Activated naive CD4-positive, alpha-beta T cell treated with Interleukin-2 at 50 U/mL for 16 hours (primary cell): ENCODE results near the gene APH1B.

ENCODE experiments used
- DNase-seq: peaks from one replicate; pipeline ENCODE4 v3.0.0-alpha.2; 2020

APH1B gene

GRCh38 chr15:63254991-63255390 lies 22.4 kb upstream of the APH1B start:
- DNase-seq, result no peak

- DNase-seq, result no peak
Measured at GRCh38 chr15:63255489-63255990, 21.9 kb upstream of the APH1B start.

GRCh38 chr15:63256433-63257274 lies 20.8 kb upstream of the APH1B start:
- no peak for DNase-seq

- no peak for DNase-seq
Measured at GRCh38 chr15:63258658-63259057, 18.7 kb upstream of the APH1B start.

GRCh38 chr15:63260791-63261190 lies 16.6 kb upstream of the APH1B start:
- DNase-seq, result no peak

GRCh38 chr15:63261311-63261710 lies 16.1 kb upstream of the APH1B start:
- no peak for DNase-seq

GRCh38 chr15:63263519-63263918 lies 13.9 kb upstream of the APH1B start:
- DNase-seq, result no peak

GRCh38 chr15:63264688-63265293 lies 12.6 kb upstream of the APH1B start:
- no peak for DNase-seq

- DNase-seq, result no peak
Measured at GRCh38 chr15:63274427-63274826, 3.0 kb upstream of the APH1B start.

GRCh38 chr15:63276342-63277037 lies 915 bp upstream of the APH1B start:
- DNase-seq, result no peak

- DNase-seq, result no peak
Measured at GRCh38 chr15:63277893-63278456, 570 bp downstream of the APH1B start.

- DNase-seq, result no peak
Measured at GRCh38 chr15:63283126-63283525, 5.7 kb downstream of the APH1B start.

GRCh38 chr15:63284335-63284734 lies 6.9 kb downstream of the APH1B start:
- no peak for DNase-seq

- no peak for DNase-seq
Measured at GRCh38 chr15:63287109-63287508, 9.7 kb downstream of the APH1B start.

GRCh38 chr15:63288342-63288741 lies 10.9 kb downstream of the APH1B start:
- no peak for DNase-seq

- DNase-seq, result no peak
Measured at GRCh38 chr15:63288778-63289378, 11.5 kb downstream of the APH1B start.

- no peak for DNase-seq
Measured at GRCh38 chr15:63291507-63291906, 14.1 kb downstream of the APH1B start.

GRCh38 chr15:63292241-63292640 lies 14.8 kb downstream of the APH1B start:
- DNase-seq, result no peak

- no peak for DNase-seq
Measured at GRCh38 chr15:63292771-63293170, 15.4 kb downstream of the APH1B start.

GRCh38 chr15:63294359-63294758 lies 17.0 kb downstream of the APH1B start:
- no peak for DNase-seq

- DNase-seq, result no peak
Measured at GRCh38 chr15:63295341-63295740, 17.9 kb downstream of the APH1B start.

- no peak for DNase-seq
Measured at GRCh38 chr15:63296195-63296594, 18.8 kb downstream of the APH1B start.
